Adipocyte (in vitro differentiated cells): ENCODE results near the gene IFNLR1.

Source experiments
- DNase-seq: peaks from one replicate; pipeline ENCODE4 v3.0.0-alpha.2; 2015; ENCODE audit warnings: low read depth
- H3K27me3 ChIP-seq: replicated peaks from 2 replicates; pipeline ENCODE4 v1.7.0; 2013; ENCODE audit warnings: mild to moderate bottlenecking, low read length, moderate library complexity; ENCODE audit not compliant: control insufficient read depth, insufficient read depth
- H3K36me3 ChIP-seq: 2 replicates; pipeline ENCODE4 v1.7.0; 2013; ENCODE audit warnings: low read length, mild to moderate bottlenecking, moderate library complexity; ENCODE audit not compliant: control insufficient read depth, insufficient read depth, severe bottlenecking
- H3K4me1 ChIP-seq: 2 replicates; pipeline ENCODE4 v1.7.0; 2013; ENCODE audit warnings: mild to moderate bottlenecking, low read length, moderate library complexity; ENCODE audit not compliant: control insufficient read depth, insufficient read depth
- H3K4me3 ChIP-seq: 2 replicates; pipeline ENCODE4 v1.7.0; 2013; ENCODE audit warnings: mild to moderate bottlenecking, low read length, moderate library complexity
- H3K9ac ChIP-seq: 2 replicates; pipeline ENCODE4 v1.7.0; 2013; ENCODE audit warnings: mild to moderate bottlenecking, low read length, moderate library complexity
- H3K9me3 ChIP-seq: 2 replicates; pipeline ENCODE4 v1.7.0; 2013; ENCODE audit warnings: mild to moderate bottlenecking, low read length, moderate library complexity; ENCODE audit not compliant: control insufficient read depth

Gene IFNLR1

DNA sequence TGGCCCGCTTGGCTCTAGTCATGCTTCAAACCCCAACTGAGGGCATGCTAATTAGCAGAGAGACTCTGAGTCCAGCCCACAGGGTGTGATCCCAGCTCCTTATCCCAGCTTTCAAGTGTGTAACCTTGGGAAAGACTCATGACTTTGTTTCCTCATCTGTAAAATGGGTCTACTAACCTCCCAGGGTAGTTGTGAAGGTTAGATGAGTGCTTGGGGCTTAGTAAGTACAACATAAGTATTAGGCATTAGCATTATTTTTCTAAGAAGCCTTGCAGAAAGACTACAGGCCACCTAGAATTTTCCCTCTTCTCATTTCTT lies 78.0 kb downstream of the IFNLR1 start:
- Histone ChIP-seq H3K4me1 (peaks cover 47% of the 10 kb centered on the region), H3K9ac (no peak overlapping the region), H3K9me3 (no peaks in the 10 kb centered on the region), H3K27me3 (no peaks in the 10 kb centered on the region), H3K36me3 (no peaks in the 10 kb centered on the region), H3K4me3 (no peak overlapping the region)
- DNase-seq, result no peak

DNA sequence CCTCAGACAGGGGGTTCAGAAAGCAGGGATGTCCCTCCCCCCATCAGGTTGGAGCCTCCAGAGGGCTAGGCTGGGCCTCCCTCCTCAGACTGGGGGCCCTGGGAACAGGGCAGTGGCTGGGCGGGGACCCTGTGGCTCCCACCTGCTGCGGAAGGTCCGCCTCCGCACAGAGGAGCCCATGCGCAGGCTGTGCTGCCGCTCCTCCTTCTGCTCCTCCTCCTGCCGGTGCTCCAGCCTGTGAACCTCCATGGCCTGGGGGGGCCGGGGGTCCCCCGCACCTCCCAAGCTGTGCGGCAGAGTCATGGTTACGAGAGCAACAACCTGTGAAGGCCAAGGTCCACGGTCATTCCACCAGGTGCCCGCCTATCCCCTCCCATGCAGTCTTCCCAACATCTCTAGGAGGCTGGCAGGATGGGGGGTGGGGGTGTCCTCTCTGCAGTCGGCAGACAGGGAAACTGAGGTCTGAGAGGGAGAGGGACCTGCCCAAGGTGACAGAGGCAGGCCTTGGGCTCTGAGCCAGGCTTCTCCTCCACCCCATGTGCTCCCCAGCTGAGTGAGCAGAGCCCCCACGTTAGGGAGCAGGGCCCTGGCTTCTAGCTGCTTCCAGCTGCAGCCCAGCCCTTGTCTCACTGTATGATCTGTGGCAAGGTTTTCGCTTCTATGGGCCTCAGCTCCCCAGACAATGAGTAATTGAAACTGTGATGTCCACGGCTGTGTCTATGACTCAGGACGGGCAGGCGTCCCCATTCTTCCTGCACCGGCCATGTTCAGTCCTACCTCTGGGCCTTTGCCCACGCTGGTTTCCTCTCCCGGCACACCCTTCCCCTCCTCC lies 78.5 kb downstream of the IFNLR1 start:
- no peaks in the 10 kb centered on the region for H3K27me3 ChIP-seq
- no peaks in the 10 kb centered on the region for H3K9me3 ChIP-seq
- H3K9ac ChIP-seq, result peak overlapping the region; percentile 66
- peak; percentile 54 for DNase-seq
- H3K36me3 ChIP-seq, result no peaks in the 10 kb centered on the region
- peaks cover 47% of the 10 kb centered on the region for H3K4me1 ChIP-seq
- H3K4me3 ChIP-seq, result no peak overlapping the region

DNA sequence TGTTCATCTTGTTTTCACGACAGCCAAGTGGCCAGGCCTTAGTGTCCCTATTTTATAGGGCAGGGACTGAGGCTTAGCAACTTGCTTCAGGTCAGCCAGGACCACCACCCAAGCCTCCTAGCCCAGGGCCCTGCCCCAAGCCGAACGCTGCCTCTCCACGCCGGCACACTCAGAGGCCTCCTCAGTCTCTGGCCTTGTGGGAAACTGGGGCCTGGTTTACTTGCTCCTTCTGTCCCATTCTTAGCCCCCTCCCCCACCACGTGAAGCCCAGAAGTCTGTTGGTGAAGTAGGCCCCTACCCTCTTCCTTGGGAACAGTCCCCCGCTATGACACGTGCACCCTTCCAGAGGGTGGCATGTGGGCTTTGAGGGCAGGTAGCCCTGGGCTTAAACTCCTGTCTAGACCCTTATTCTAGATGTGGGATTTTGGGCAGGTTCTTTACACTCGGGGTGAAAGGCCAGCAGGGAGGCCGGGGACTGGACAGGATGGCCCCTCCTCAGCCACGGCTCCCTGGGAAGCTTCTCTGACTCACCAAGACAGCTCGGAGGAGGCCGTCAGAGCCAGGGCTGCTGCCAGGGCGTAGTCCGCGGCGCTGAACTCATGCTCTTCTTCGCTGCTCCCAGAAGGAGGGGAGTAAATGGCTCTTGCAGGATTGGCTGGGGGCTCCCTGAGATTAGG lies 79.5 kb downstream of the IFNLR1 start:
- Histone ChIP-seq H3K9ac (peak overlapping the region; percentile 66), H3K9me3 (no peaks in the 10 kb centered on the region), H3K4me1 (peaks cover 45% of the 10 kb centered on the region), H3K4me3 (no peak overlapping the region), H3K27me3 (no peaks in the 10 kb centered on the region), H3K36me3 (no peaks in the 10 kb centered on the region)
- DNase-seq, result no peak

DNA sequence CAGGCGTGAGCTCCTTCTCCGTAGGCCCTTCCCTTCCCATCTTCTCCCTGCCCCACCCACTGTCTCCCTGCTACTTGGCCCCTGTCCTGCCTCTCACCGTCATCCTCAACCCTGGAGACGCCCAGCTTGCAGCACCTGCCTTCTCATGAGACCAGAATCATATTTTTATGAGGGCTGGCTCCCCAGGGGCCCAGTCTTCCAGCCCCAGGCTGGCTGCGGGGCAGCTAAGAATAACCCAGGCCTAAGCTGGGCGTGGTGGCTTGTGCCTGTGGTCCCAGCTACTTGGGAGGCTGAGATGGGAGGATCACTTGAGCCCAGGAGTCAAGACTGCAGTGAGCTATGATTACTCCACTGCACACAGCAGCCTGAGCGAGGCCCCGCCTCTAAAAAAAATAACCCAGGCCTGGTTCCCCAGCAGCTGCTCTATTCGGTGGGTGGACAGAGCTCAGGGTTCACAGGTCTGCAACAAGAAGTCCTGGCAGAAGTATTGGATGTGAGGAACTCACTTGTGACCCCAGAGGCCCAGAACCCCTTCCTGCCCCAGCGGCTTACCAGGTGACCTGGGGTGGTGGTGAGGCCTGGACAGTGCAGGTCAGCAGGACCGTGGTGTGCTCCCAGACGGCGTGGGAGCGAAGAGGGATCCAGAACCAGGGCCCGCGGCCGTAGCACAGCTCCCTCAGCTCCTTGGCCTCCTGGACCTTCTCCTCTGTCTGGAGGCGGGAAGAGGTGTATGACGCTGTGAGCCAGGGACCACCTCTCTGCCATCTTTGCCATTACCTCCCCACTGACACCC lies 81.5 kb downstream of the IFNLR1 start:
- no peaks in the 10 kb centered on the region for H3K27me3 ChIP-seq
- peaks cover 25% of the 10 kb centered on the region for H3K4me1 ChIP-seq
- no peak overlapping the region for H3K4me3 ChIP-seq
- no peaks in the 10 kb centered on the region for H3K36me3 ChIP-seq
- DNase-seq, result no peak
- H3K9me3 ChIP-seq, result no peaks in the 10 kb centered on the region
- H3K9ac ChIP-seq, result no peak overlapping the region

DNA sequence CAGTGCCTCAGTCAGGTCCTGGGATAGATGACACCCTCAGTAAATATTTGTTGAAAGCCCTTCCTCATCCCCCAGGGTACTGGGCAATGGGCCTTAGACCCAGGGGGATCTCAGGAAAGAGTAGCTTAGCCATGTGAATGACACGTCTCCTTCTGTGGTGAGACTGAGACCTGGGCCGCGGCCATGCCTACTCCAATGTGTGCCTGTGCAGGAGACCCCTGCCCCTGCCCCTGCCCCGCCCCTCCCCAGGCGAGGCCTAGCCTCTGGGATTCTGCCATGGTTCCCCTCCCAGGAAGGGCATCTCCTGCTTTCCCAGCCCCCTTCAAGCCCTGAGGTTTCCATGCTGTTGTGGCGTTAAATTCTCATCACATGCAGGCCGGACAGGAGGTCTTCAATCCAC lies 82.2 kb downstream of the IFNLR1 start:
- DNase-seq, result no peak
- H3K9ac ChIP-seq, result no peak overlapping the region
- H3K36me3 ChIP-seq, result no peaks in the 10 kb centered on the region
- no peaks in the 10 kb centered on the region for H3K27me3 ChIP-seq
- H3K9me3 ChIP-seq, result no peaks in the 10 kb centered on the region
- peaks cover 20% of the 10 kb centered on the region for H3K4me1 ChIP-seq
- H3K4me3 ChIP-seq, result no peak overlapping the region
